HCT116 (cell line): ENCODE data around the gene TJP3. TPM values are rescaled to one million over a fixed set of nuclear protein-coding genes. Genes with fewer than 3 reads are reported as not detected.

ENCODE experiments used
- ATAC-seq: fragments of 200-7000 bp; cut with Tn5 transposase; 2 replicates; pipeline ENCODE4 v1.9.1; 2020; ENCODE audit warnings: mild to moderate bottlenecking, moderate library complexity
- BruUV-seq: library from RNA; stranded (reverse); fragments of 400-500 nt; replicated peaks from 2 replicates; lab custom pipeline; 2021; lab: Mats Ljungman, UMichigan
- CTCF ChIA-PET: fragments of 300-600 bp; sonication (Branson Sonifier 250); formaldehyde crosslinking; loops from one replicate; lab custom pipeline; 2021; ENCODE audit warnings: antibody characterized with exemption; lab: Charles Lee
- POLR2A ChIA-PET: fragments of 300-600, 350-600 bp; sonication (Branson Sonifier 250); formaldehyde crosslinking; loops from one replicate; lab custom pipeline; 2021; ENCODE audit warnings: antibody characterized with exemption; lab: Charles Lee
- RAD21 ChIA-PET, 2 experiments: fragments of 300-600 bp; sonication (Branson Sonifier 250); formaldehyde crosslinking; loops; one replicate each; lab custom pipeline; 2023; ENCODE audit warnings: low total read pairs in 2 of 2; ENCODE audit not compliant: uncharacterized antibody in 2 of 2, unreplicated experiment in 2 of 2, low non-redundant PET in 1 of 2; lab: Charles Lee
- DNase-seq: peaks from one replicate; pipeline ENCODE4 v3.0.0-alpha.2; 2010; ENCODE audit warnings: low read depth, low spot score
- H2AFZ ChIP-seq: fragments of 200-600 bp; shearing (Covaris generic), sonication (generic); 2 replicates; pipeline ENCODE4 v1.6.1; 2017; ENCODE audit warnings: low read depth, mixed run types, mixed read lengths, antibody characterized with exemption, low read length; ENCODE audit not compliant: poor library complexity, severe bottlenecking
- H3K27ac ChIP-seq: 2 replicates; pipeline ENCODE4 v1.5.1; 2012; ENCODE audit warnings: low read depth, low read length
- H3K27me3 ChIP-seq: fragments of 200-600 bp; sonication (generic); 2 replicates; pipeline ENCODE4 v1.6.1; 2016; ENCODE audit warnings: mixed run types, low read length, mixed read lengths; ENCODE audit not compliant: insufficient read depth
- H3K36me3 ChIP-seq, 2 experiments: fragments of 200-500 bp in 1 of 2; fragments of 200-600 bp in 1 of 2; sonication (Bioruptor generic) in 1 of 2; sonication (generic) in 1 of 2; 2 replicates each; pipeline versions ENCODE4 v1.5.1 to v1.6.1; 2014 to 2016; ENCODE audit warnings: low read length in 2 of 2, inconsistent platforms in 1 of 2, mixed read lengths in 1 of 2, mixed run types in 1 of 2; ENCODE audit not compliant: insufficient read depth in 2 of 2, control insufficient read depth in 1 of 2
- H3K4me1 ChIP-seq, 2 experiments: fragments of 200-600 bp in 1 of 2; sonication (generic) in 1 of 2; 2 replicates each; pipeline versions ENCODE4 v1.5.1 to v1.6.1; 2012 to 2017; ENCODE audit warnings: low read length in 2 of 2, inconsistent platforms in 1 of 2, mild to moderate bottlenecking in 1 of 2, mixed read lengths in 1 of 2, mixed run types in 1 of 2, moderate library complexity in 1 of 2; ENCODE audit not compliant: insufficient read depth in 2 of 2, control insufficient read depth in 1 of 2
- H3K4me2 ChIP-seq: fragments of 200-600 bp; sonication (generic); 2 replicates; pipeline ENCODE4 v1.6.1; 2017; ENCODE audit warnings: mixed run types, low read length, mixed read lengths
- H3K4me3 ChIP-seq, 2 experiments: fragments of 200-600 bp in 1 of 2; sonication (generic) in 1 of 2; replicated peaks in 1 of 2; 2 replicates each; pipeline ENCODE4 v1.5.1; 2011 to 2016; ENCODE audit warnings: low read length in 2 of 2, control low read depth in 1 of 2, low read depth in 1 of 2, mild to moderate bottlenecking in 1 of 2, mixed read lengths in 1 of 2, mixed run types in 1 of 2
- H3K79me2 ChIP-seq: fragments of 200-600 bp; sonication (generic); 2 replicates; pipeline ENCODE4 v1.6.1; 2017; ENCODE audit warnings: mild to moderate bottlenecking, mixed run types, low read length, moderate library complexity, mixed read lengths; ENCODE audit not compliant: insufficient read depth
- H3K9ac ChIP-seq: fragments of 200-600 bp; sonication (generic); 2 replicates; pipeline ENCODE4 v1.6.1; 2016; ENCODE audit warnings: low read length, mixed read lengths
- H3K9me2 ChIP-seq: fragments of 200-600 bp; sonication (generic), shearing (Covaris generic); 2 replicates; pipeline ENCODE4 v1.6.1; 2017; ENCODE audit warnings: mixed run types, mild to moderate bottlenecking, moderate library complexity; ENCODE audit not compliant: insufficient read depth
- H3K9me3 ChIP-seq, 2 experiments: fragments of 200-500 bp in 1 of 2; fragments of 200-600 bp in 1 of 2; sonication (Bioruptor generic) in 1 of 2; sonication (generic) in 1 of 2; 2 replicates each; pipeline ENCODE4 v1.6.1; 2014 to 2017; ENCODE audit warnings: low read length in 2 of 2, mixed read lengths in 2 of 2, inconsistent platforms in 1 of 2, low read depth in 1 of 2, mild to moderate bottlenecking in 1 of 2, mixed run types in 1 of 2, moderate library complexity in 1 of 2; ENCODE audit not compliant: control insufficient read depth in 1 of 2, insufficient read depth in 1 of 2
- H4K20me1 ChIP-seq: fragments of 200-600 bp; sonication (generic), shearing (Covaris generic); 2 replicates; pipeline ENCODE4 v1.6.1; 2017; ENCODE audit warnings: mixed run types, mild to moderate bottlenecking, moderate library complexity; ENCODE audit not compliant: insufficient read depth
- CBX3 ChIP-seq: IDR thresholded peaks from 2 replicates; pipeline ENCODE4 v1.6.1; 2012; ENCODE audit warnings: low read depth
- EGR1 ChIP-seq: IDR thresholded peaks from 2 replicates; pipeline ENCODE4 v1.6.1; 2012; ENCODE audit warnings: low read depth
- EZH2 ChIP-seq: fragments of 200-600 bp; sonication (generic); IDR thresholded peaks from 2 replicates; pipeline ENCODE4 v1.6.1; 2017; ENCODE audit warnings: antibody characterized with exemption, mixed run types
- EZH2phosphoT487 ChIP-seq: fragments of 200-600 bp; IDR thresholded peaks from 2 replicates; pipeline ENCODE4 v1.6.1; 2018; ENCODE audit warnings: antibody characterized with exemption, borderline replicate concordance
- FOSL1 ChIP-seq: IDR thresholded peaks from 2 replicates; pipeline ENCODE4 v1.6.1; 2012; ENCODE audit warnings: low read depth
- POLR2A ChIP-seq: IDR thresholded peaks from 2 replicates; pipeline ENCODE4 v1.7.0; 2011; ENCODE audit warnings: borderline replicate concordance; ENCODE audit not compliant: insufficient read depth, insufficient read length; ENCODE audit errors: extremely low read depth
- POLR2AphosphoS5 ChIP-seq: IDR thresholded peaks from 2 replicates; pipeline ENCODE4 v1.6.1; 2011; ENCODE audit warnings: mild to moderate bottlenecking, low read depth, low read length, moderate library complexity
- SP1 ChIP-seq: IDR thresholded peaks from 2 replicates; pipeline ENCODE4 v1.6.1; 2012; ENCODE audit warnings: low read depth
- SRF ChIP-seq: IDR thresholded peaks from 2 replicates; pipeline ENCODE4 v1.6.1; 2012; ENCODE audit warnings: low read depth
- TCF7L2 ChIP-seq: IDR thresholded peaks from 2 replicates; pipeline ENCODE4 v1.7.0; 2011; ENCODE audit warnings: borderline replicate concordance, inconsistent platforms; ENCODE audit not compliant: insufficient read depth, insufficient read length; ENCODE audit errors: extremely low read depth
- ZFX ChIP-seq: fragments of 450-650 bp; IDR thresholded peaks from 2 replicates; pipeline ENCODE4 v1.6.1; 2017
- ZNF274 ChIP-seq: fragments of 200-500 bp; sonication (Bioruptor generic); IDR thresholded peaks from 2 replicates; pipeline ENCODE4 v1.6.1; 2014; ENCODE audit warnings: mild to moderate bottlenecking, low read depth, low read length, inconsistent platforms
- intact Hi-C: fragments of 100-400 bp; cut with micrococcal nuclease; formaldehyde crosslinking; loops from 2 replicates; pipeline ENCODE4 v1.10.0; 2022
- total RNA-seq: library from RNA; stranded (reverse); gene quantifications from one replicate; pipeline ENCODE4 v1.2.1, GENCODE V29; 2021; ENCODE audit not compliant: unreplicated experiment
- TF ChIP-seq, protein P1 (sequence below): IDR thresholded peaks from 2 replicates; pipeline ENCODE4 v1.6.1; 2012
- TF ChIP-seq, protein P2 (sequence below): IDR thresholded peaks from 2 replicates; pipeline ENCODE4 v1.6.1; 2012
- TF ChIP-seq, protein P3 (sequence below): IDR thresholded peaks from 2 replicates; pipeline ENCODE4 v1.6.1; 2012; ENCODE audit warnings: low read depth

The TJP3 gene
- total RNA-seq, 1 experiment from 2014 or later = 69.6 TPM

DNA sequence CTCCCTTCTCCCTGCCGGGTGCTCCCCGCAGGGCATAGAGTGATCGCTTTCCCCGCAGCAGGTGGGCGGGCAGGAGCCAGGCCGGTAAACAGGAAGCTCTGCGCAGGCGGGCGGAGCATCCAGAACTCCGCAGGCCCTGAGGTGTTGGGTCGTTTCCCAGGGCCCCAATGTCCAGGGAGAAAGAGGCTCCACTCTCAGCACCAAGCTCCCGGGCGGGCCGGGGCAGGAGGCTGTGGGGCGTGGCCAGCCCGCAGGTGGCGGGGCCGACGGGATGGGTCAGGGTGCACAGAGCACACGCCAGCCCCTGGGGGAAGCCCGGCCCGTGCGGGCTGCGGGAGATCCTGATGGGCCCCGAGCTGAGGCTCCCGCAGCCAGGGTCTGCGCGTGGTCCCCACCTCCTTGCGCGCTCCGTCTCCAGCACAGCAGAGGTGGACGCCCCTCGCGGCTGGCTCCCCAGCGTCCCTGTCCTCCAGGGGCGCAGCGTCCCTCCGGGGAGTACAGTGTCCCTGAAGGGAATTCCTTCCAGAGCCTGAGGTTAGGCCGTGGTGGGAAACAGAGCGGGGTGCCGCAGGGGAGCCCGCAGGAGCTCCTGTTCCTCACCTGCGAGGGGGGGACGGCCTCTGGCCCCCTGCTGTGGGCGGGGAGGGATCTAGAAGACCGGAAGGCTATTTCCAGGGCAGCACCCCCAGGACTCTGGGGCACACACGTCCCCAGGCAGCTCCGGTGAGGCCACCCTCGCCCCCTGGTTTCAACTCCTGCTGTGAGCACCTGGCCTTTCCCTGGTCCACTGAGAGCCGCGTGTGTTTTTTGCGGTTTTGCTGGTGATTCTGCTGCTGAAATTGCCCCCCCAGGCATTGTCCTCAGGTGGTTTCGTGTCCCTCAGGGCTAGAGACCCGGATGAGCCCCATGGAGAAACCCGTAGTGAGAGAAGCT, 20.1 kb upstream of the TJP3 start:
- TF ChIP-seq EZH2phosphoT487 (no peak), POLR2A (no peak), TCF7L2 (no peak), EGR1 (no peak), SRF (no peak), ZFX (no peak), EZH2 (no peak), FOSL1 (no peak), SP1 (no peak), ZNF274 (no peak), CBX3 (no peak), POLR2AphosphoS5 (no peak)
- TF ChIP-seq, protein P1, sequence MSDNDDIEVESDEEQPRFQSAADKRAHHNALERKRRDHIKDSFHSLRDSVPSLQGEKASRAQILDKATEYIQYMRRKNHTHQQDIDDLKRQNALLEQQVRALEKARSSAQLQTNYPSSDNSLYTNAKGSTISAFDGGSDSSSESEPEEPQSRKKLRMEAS = no peak
- TF ChIP-seq, protein P2, sequence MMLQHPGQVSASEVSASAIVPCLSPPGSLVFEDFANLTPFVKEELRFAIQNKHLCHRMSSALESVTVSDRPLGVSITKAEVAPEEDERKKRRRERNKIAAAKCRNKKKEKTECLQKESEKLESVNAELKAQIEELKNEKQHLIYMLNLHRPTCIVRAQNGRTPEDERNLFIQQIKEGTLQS = no peak
- TF ChIP-seq, protein P3, sequence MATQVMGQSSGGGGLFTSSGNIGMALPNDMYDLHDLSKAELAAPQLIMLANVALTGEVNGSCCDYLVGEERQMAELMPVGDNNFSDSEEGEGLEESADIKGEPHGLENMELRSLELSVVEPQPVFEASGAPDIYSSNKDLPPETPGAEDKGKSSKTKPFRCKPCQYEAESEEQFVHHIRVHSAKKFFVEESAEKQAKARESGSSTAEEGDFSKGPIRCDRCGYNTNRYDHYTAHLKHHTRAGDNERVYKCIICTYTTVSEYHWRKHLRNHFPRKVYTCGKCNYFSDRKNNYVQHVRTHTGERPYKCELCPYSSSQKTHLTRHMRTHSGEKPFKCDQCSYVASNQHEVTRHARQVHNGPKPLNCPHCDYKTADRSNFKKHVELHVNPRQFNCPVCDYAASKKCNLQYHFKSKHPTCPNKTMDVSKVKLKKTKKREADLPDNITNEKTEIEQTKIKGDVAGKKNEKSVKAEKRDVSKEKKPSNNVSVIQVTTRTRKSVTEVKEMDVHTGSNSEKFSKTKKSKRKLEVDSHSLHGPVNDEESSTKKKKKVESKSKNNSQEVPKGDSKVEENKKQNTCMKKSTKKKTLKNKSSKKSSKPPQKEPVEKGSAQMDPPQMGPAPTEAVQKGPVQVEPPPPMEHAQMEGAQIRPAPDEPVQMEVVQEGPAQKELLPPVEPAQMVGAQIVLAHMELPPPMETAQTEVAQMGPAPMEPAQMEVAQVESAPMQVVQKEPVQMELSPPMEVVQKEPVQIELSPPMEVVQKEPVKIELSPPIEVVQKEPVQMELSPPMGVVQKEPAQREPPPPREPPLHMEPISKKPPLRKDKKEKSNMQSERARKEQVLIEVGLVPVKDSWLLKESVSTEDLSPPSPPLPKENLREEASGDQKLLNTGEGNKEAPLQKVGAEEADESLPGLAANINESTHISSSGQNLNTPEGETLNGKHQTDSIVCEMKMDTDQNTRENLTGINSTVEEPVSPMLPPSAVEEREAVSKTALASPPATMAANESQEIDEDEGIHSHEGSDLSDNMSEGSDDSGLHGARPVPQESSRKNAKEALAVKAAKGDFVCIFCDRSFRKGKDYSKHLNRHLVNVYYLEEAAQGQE = no peak
- Histone ChIP-seq H3K4me1 (peaks cover 0 to 8% of the 10 kb centered on the region in 2 experiments; a peak in 2 of 4 replicates), H2AFZ (no peak overlapping the region), H3K36me3 (no peaks in the 10 kb centered on the region), H3K4me3 (no peak overlapping the region), H3K9me2 (no peaks in the 10 kb centered on the region), H4K20me1 (no peaks in the 10 kb centered on the region), H3K4me2 (no peak overlapping the region), H3K9ac (no peak overlapping the region), H3K9me3 (no peaks in the 10 kb centered on the region), H3K27ac (no peak overlapping the region), H3K27me3 (no peaks in the 10 kb centered on the region), H3K79me2 (peaks cover 36% of the 10 kb centered on the region)
- DNase-seq (no peak), ATAC-seq (no peak)
- no TSS peak for BruUV-seq
- intact Hi-C loops = no loop called here
- CTCF ChIA-PET = no interaction called here
- POLR2A ChIA-PET = no interaction called here
- RAD21 ChIA-PET = no interaction called here
